ENCODE measurements around the gene GTF2B. TPM values are rescaled to one million over a fixed set of nuclear protein-coding genes. Genes with fewer than 3 reads are reported as not detected.

GTF2B gene
- total and polyA plus RNA-seq, 9 of the 15 experiments (the other 6 are each of a cell fraction or from before 2014, with no cell fraction given), result 34.5 to 113 (median 66.0) TPM

DNA sequence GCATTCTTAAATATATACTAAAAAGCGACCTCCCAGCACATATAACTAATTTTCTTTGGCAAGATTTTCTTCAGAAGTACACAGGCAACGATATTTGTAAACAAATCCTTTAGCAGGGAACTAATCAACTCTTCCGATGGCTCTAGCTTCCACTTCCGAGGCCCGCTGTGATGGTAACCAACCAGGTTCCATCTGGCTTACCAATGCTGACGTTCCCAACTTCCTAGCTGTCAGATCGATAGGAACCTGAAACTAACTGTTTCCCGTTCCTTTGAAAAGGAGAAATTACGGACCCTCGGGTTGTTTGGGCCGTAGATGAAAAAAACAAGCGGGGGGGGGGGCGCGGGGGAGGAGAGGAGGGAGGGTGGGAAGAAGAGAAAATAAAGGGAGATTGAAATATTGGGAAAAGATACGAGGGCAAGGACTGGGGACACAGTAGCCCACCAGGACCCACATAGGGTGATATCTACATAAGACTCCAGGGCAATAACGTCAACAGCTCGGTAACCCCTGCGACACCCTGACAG is 513 bp downstream of the GTF2B start:
- Histone ChIP-seq H3K27ac (ENCODE audit: extremely low read depth, low read depth, low read length) (peak overlapping the region; percentile 94), H3K4me2 (ENCODE audit: insufficient read depth, low read length) (peak overlapping the region; percentile 83), H3K4me3 (peak overlapping the region; percentile 92), H4K20me1 (replicated peaks; ENCODE audit: control insufficient read depth, insufficient read depth, low read length) (no peaks in the 10 kb centered on the region), H3K36me3 (ENCODE audit: control insufficient read depth, insufficient read depth, low read length) (peaks cover 32% of the 10 kb centered on the region), H2AFZ (ENCODE audit: low read depth, low read length) (peak overlapping the region; percentile 97), H3K9me1 (ENCODE audit: control insufficient read depth, insufficient read depth, low read length) (no peaks in the 10 kb centered on the region), H3K9ac (ENCODE audit: insufficient read depth in 1 of 2, low read depth in 2 of 2, low read length in 2 of 2) (peak overlapping the region; percentile 95 to 96), H3K4me1 (replicated peaks in 1 of 2; ENCODE audit: control insufficient read depth in 2 of 2, insufficient read depth in 2 of 2, low read length in 2 of 2) (peaks cover 0 to 14% of the 10 kb centered on the region in 2 experiments; a peak in 3 of 5 replicates), H3K27me3 (ENCODE audit: control insufficient read depth in 2 of 2, insufficient read depth in 2 of 2, low read length in 2 of 2) (no peaks in the 10 kb centered on the region), H3K9me3 (replicated peaks; ENCODE audit: control insufficient read depth, insufficient read depth, low read depth, low read length) (no peaks in the 10 kb centered on the region; the same call in 1 of the 2 replicates), H3K79me2 (ENCODE audit: control insufficient read depth, insufficient read depth, low read length) (peaks cover 42% of the 10 kb centered on the region)
- peak; percentile 83 for FAIRE-seq
- 1% methylated on average over 14 of the region's 18 CpGs for WGBS (ENCODE audit: insufficient coverage, low coverage, missing lambda C conversion rate)
- peak in 2 of 4 experiments; percentile 9 to 47 for DNase-seq (ENCODE audit: extremely low read depth in 1 of 4, low spot score in 3 of 4)
- BruUV-seq (replicated peaks), result no TSS peak
- POLR2A ChIA-PET, result interaction anchor here (0.7 to 2.8 kb wide), 15 partner anchors 8 to 1268 kb away, joined by 3 to 10 read pairs (median 5); no protein-coding TSS in a partner anchor
- TF ChIP-seq, protein P1, sequence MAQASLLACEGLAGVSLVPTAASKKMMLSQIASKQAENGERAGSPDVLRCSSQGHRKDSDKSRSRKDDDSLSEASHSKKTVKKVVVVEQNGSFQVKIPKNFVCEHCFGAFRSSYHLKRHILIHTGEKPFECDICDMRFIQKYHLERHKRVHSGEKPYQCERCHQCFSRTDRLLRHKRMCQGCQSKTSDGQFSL (CRISPR knock-in tag; IDR thresholded peaks at IDR 0.05), result no peak
- TF ChIP-seq, protein P1 (tag; IDR thresholded peaks at IDR 0.05), result peak in 1 of 2 experiments; percentile 81; a peak in 2 of 4 replicates
- TF ChIP-seq, protein P2, sequence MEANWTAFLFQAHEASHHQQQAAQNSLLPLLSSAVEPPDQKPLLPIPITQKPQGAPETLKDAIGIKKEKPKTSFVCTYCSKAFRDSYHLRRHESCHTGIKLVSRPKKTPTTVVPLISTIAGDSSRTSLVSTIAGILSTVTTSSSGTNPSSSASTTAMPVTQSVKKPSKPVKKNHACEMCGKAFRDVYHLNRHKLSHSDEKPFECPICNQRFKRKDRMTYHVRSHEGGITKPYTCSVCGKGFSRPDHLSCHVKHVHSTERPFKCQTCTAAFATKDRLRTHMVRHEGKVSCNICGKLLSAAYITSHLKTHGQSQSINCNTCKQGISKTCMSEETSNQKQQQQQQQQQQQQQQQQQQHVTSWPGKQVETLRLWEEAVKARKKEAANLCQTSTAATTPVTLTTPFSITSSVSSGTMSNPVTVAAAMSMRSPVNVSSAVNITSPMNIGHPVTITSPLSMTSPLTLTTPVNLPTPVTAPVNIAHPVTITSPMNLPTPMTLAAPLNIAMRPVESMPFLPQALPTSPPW (CRISPR knock-in tag; IDR thresholded peaks at IDR 0.05), result peak; percentile 90
- TF ChIP-seq ZNF407 (IDR thresholded peaks at IDR 0.05; ENCODE audit: low read depth) (no peak), KAT7 (CRISPR knock-in tag; IDR thresholded peaks at IDR 0.05; ENCODE audit: borderline replicate concordance) (0 out of 2 replicates have a peak, but pooled peaks have one; percentile 8)
- TF ChIP-seq, protein P3, sequence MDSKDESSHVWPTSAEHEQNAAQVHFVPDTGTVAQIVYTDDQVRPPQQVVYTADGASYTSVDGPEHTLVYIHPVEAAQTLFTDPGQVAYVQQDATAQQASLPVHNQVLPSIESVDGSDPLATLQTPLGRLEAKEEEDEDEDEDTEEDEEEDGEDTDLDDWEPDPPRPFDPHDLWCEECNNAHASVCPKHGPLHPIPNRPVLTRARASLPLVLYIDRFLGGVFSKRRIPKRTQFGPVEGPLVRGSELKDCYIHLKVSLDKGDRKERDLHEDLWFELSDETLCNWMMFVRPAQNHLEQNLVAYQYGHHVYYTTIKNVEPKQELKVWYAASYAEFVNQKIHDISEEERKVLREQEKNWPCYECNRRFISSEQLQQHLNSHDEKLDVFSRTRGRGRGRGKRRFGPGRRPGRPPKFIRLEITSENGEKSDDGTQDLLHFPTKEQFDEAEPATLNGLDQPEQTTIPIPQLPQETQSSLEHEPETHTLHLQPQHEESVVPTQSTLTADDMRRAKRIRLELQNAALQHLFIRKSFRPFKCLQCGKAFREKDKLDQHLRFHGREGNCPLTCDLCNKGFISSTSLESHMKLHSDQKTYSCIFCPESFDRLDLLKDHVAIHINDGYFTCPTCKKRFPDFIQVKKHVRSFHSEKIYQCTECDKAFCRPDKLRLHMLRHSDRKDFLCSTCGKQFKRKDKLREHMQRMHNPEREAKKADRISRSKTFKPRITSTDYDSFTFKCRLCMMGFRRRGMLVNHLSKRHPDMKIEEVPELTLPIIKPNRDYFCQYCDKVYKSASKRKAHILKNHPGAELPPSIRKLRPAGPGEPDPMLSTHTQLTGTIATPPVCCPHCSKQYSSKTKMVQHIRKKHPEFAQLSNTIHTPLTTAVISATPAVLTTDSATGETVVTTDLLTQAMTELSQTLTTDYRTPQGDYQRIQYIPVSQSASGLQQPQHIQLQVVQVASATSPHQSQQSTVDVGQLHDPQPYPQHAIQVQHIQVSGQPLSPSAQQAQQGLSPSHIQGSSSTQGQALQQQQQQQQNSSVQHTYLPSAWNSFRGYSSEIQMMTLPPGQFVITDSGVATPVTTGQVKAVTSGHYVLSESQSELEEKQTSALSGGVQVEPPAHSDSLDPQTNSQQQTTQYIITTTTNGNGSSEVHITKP (IDR thresholded peaks at IDR 0.05; ENCODE audit: partially characterized antibody), result peak; percentile 29
- CTCF ChIA-PET (ENCODE audit: low intra/inter-chr PET ratio), result no interaction called here
- intact Hi-C loops (cut with micrococcal nuclease), result no loop called here
- ATAC-seq, result peak; percentile 59
- in situ Hi-C loops (cut with MboI), result no loop called here

Data from K562 (cell line).